Lower lobe of right lung (tissue), 2 donors: ENCODE data around the gene RANBP9. TPM values are rescaled to one million over a fixed set of nuclear protein-coding genes. Genes with fewer than 3 reads are reported as not detected.

Experiments used
- ATAC-seq, 2 donors: fragments of 200-7000 bp; cut with Tn5 transposase; one replicate each; pipeline ENCODE4 v1.9.1; 2020 to 2022; ENCODE audit warnings: mild to moderate bottlenecking in 2 of 2, moderate library complexity in 2 of 2
- DNase-seq: peaks from one replicate; pipeline ENCODE4 v3.0.0-alpha.2; 2020
- H3K27ac ChIP-seq: fragments of 200-600 bp; one replicate; pipeline ENCODE4 v1.8.0; 2022
- H3K27me3 ChIP-seq: fragments of 200-600 bp; one replicate; pipeline ENCODE4 v1.8.0; 2022; ENCODE audit warnings: low read depth
- H3K36me3 ChIP-seq: fragments of 200-600 bp; one replicate; pipeline ENCODE4 v1.8.0; 2022; ENCODE audit warnings: mild to moderate bottlenecking
- H3K4me1 ChIP-seq: fragments of 200-600 bp; one replicate; pipeline ENCODE4 v1.8.0; 2022
- H3K4me3 ChIP-seq: fragments of 200-600 bp; one replicate; pipeline ENCODE4 v1.8.0; 2022; ENCODE audit warnings: mild to moderate bottlenecking
- H3K9me3 ChIP-seq: fragments of 200-600 bp; one replicate; pipeline ENCODE4 v1.8.0; 2022
- CTCF ChIP-seq: fragments of 200-600 bp; IDR thresholded peaks from one replicate; pipeline ENCODE4 v1.8.0; 2022; ENCODE audit warnings: antibody characterized with exemption, mild to moderate bottlenecking
- intact Hi-C: fragments of 100-400 bp; cut with DNase I; formaldehyde crosslinking; loops from one replicate; pipeline ENCODE4 v1.11.0; 2022
- total RNA-seq: library from RNA; stranded (reverse); fragmentation: NEBNext Ultra II Directional; extraction: Animal tissue kit (Norgen Biotek cat#: 25700); gene quantifications from one replicate; pipeline ENCODE4 v1.2.1, GENCODE V29; 2021
- donor health status: DM: no; HTN: yes; CAD: no; lungs with severe emphysema.

RANBP9 gene
- total RNA-seq, 1 donor from 2014 or later: 37.0 TPM

GRCh38 chr6:13617066-13617465, 94.6 kb downstream of the RANBP9 start:
- no peak for DNase-seq
- peaks cover 51% of the 10 kb centered on the region for H3K36me3 ChIP-seq

GRCh38 chr6:13615792-13616120, 95.9 kb downstream of the RANBP9 start:
- peak overlapping the region; percentile 88 for H3K4me3 ChIP-seq
- H3K4me1 ChIP-seq: peaks cover 26% of the 10 kb centered on the region
- H3K36me3 ChIP-seq: peaks cover 38% of the 10 kb centered on the region
- no peak for TF ChIP-seq CTCF
- ATAC-seq: peak; percentile 61 to 66
- intact Hi-C loops: no loop called here
- no peaks in the 10 kb centered on the region for H3K27me3 ChIP-seq
- DNase-seq: peak; percentile 72
- no peaks in the 10 kb centered on the region for H3K9me3 ChIP-seq
- H3K27ac ChIP-seq: peak overlapping the region; percentile 93

More at GRCh38 chr6:13617066-13617465, 94.6 kb downstream of the RANBP9 start:
- intact Hi-C loops: no loop called here
- TF ChIP-seq CTCF: no peak
- H3K27ac ChIP-seq: no peak overlapping the region
- no peak for ATAC-seq
- H3K9me3 ChIP-seq: no peaks in the 10 kb centered on the region
- H3K4me1 ChIP-seq: peaks cover 26% of the 10 kb centered on the region
- no peak overlapping the region for H3K4me3 ChIP-seq
- H3K27me3 ChIP-seq: no peaks in the 10 kb centered on the region

- Histone ChIP-seq H3K9me3 (no peaks in the 10 kb centered on the region), H3K36me3 (peaks cover 32% of the 10 kb centered on the region), H3K4me1 (peaks cover 26% of the 10 kb centered on the region), H3K27me3 (no peaks in the 10 kb centered on the region), H3K27ac (peak within 1 kb of the TSS; percentile 93), H3K4me3 (peak within 1 kb of the TSS; percentile 88)
- ATAC-seq: peak; percentile 99
- TF ChIP-seq CTCF: peak; percentile 92
- intact Hi-C loops: no loop called here
- DNase-seq: peak; percentile 97
These were observed 96.5 kb downstream of the RANBP9 start, which contains the start of gene NOL7 for GRCh38 chr6:13614926-13615791. TSS of gene NOL7 (plus strand) at chr6:13615335. CDS start at chr6:13615359, 24 bp downstream.

- H3K36me3 ChIP-seq: peaks cover 24% of the 10 kb centered on the region
- H3K9me3 ChIP-seq: no peaks in the 10 kb centered on the region
- peaks cover 26% of the 10 kb centered on the region for H3K4me1 ChIP-seq
- TF ChIP-seq CTCF: no peak
- peak overlapping the region; percentile 88 for H3K4me3 ChIP-seq
- intact Hi-C loops: no loop called here
- H3K27ac ChIP-seq: peak overlapping the region; percentile 93
- DNase-seq (peak; percentile 71), ATAC-seq (peak; percentile 66 to 69)
- no peaks in the 10 kb centered on the region for H3K27me3 ChIP-seq
These were observed 97.3 kb downstream of the RANBP9 start for GRCh38 chr6:13614126-13614925.

GRCh38 chr6:13613029-13613594, 98.5 kb downstream of the RANBP9 start:
- intact Hi-C loops: no loop called here

More at GRCh38 chr6:13613029-13613594, 98.5 kb downstream of the RANBP9 start:
- Histone ChIP-seq H3K4me3 (no peak overlapping the region), H3K27me3 (no peaks in the 10 kb centered on the region), H3K36me3 (peaks cover 13% of the 10 kb centered on the region), H3K27ac (no peak overlapping the region), H3K4me1 (peaks cover 26% of the 10 kb centered on the region), H3K9me3 (no peaks in the 10 kb centered on the region)
- DNase-seq (no peak), ATAC-seq (no peak)
- no peak for TF ChIP-seq CTCF
